Neural cell (in vitro differentiated cells): ENCODE results near the gene THRA. TPM values are rescaled to one million over a fixed set of nuclear protein-coding genes. Genes with fewer than 3 reads are reported as not detected.

Experiments
- H2AFZ ChIP-seq: fragments of 200-600, 300-800 bp; sonication (generic), shearing (Covaris generic); 2 replicates; pipeline ENCODE4 v1.6.0; 2014; ENCODE audit warnings: low read depth, mild to moderate bottlenecking, antibody characterized with exemption, low read length, moderate library complexity
- H3F3A ChIP-seq: fragments of 200-600 bp; shearing (Covaris generic); 2 replicates; pipeline ENCODE4 v1.6.1; 2016; ENCODE audit warnings: mild to moderate bottlenecking, moderate library complexity, mixed read lengths, antibody characterized with exemption, low read length; ENCODE audit not compliant: insufficient read depth, poor library complexity, severe bottlenecking
- H3K27ac ChIP-seq: fragments of 200-600, 300-800 bp; sonication (generic), shearing (Covaris generic); 2 replicates; pipeline ENCODE4 v1.5.1; 2014; ENCODE audit warnings: mild to moderate bottlenecking, low read length, moderate library complexity
- H3K27me3 ChIP-seq: fragments of 300-800, 200-600 bp; sonication (generic), shearing (Covaris generic); 2 replicates; pipeline ENCODE4 v1.6.0; 2014; ENCODE audit warnings: mild to moderate bottlenecking, low read depth, low read length, moderate library complexity; ENCODE audit not compliant: insufficient read depth
- H3K36me3 ChIP-seq: fragments of 300-800, 200-600 bp; sonication (generic), shearing (Covaris generic); 2 replicates; pipeline ENCODE4 v1.5.1; 2014; ENCODE audit warnings: mild to moderate bottlenecking, antibody characterized with exemption, low read length, moderate library complexity; ENCODE audit not compliant: insufficient read depth
- H3K4me2 ChIP-seq: fragments of 300-800, 200-600 bp; sonication (generic), shearing (Covaris generic); 2 replicates; pipeline ENCODE4 v1.6.0; 2014; ENCODE audit warnings: mild to moderate bottlenecking, low read length
- H3K4me3 ChIP-seq: fragments of 300-800, 200-600 bp; sonication (generic), shearing (Covaris generic); 2 replicates; pipeline ENCODE4 v1.5.1; 2014; ENCODE audit warnings: mild to moderate bottlenecking, low read length, moderate library complexity
- H3K79me2 ChIP-seq: fragments of 200-600 bp; shearing (Covaris generic); replicated peaks from 2 replicates; pipeline ENCODE4 v1.6.0; 2014; ENCODE audit warnings: mild to moderate bottlenecking, low read length, moderate library complexity; ENCODE audit not compliant: insufficient read depth
- H3K9ac ChIP-seq: fragments of 300-800, 200-600 bp; sonication (generic), shearing (Covaris generic); 2 replicates; pipeline ENCODE4 v1.6.1; 2016; ENCODE audit warnings: mild to moderate bottlenecking, low read length, mixed read lengths
- H3K9me2 ChIP-seq: fragments of 200-600 bp; shearing (Covaris generic); 2 replicates; pipeline ENCODE4 v1.6.1; 2016; ENCODE audit warnings: mild to moderate bottlenecking, low read length, mixed read lengths; ENCODE audit not compliant: insufficient read depth
- H3K9me3 ChIP-seq: fragments of 200-600, 300-800 bp; sonication (generic), shearing (Covaris generic); 2 replicates; pipeline ENCODE4 v1.6.1; 2016; ENCODE audit warnings: mild to moderate bottlenecking, mixed run types, low read length, moderate library complexity, mixed read lengths
- H4K20me1 ChIP-seq: fragments of 200-600 bp; shearing (Covaris generic); 2 replicates; pipeline ENCODE4 v1.6.1; 2016; ENCODE audit warnings: mild to moderate bottlenecking, mixed run types; ENCODE audit not compliant: insufficient read depth
- CTCF ChIP-seq: fragments of 450-650 bp; IDR thresholded peaks from 2 replicates; pipeline ENCODE4 v1.5.1; 2014; ENCODE audit warnings: antibody characterized with exemption, mild to moderate bottlenecking, moderate library complexity; ENCODE audit not compliant: poor library complexity, severe bottlenecking
- EP300 ChIP-seq: fragments of 450-650 bp; conservative IDR thresholded peaks from 2 replicates; pipeline ENCODE4 v1.6.1; 2014; ENCODE audit warnings: antibody characterized with exemption, mild to moderate bottlenecking, moderate library complexity; ENCODE audit not compliant: poor library complexity, severe bottlenecking
- EZH2 ChIP-seq: fragments of 200-600, 300-800 bp; shearing (Covaris generic), sonication (generic); IDR thresholded peaks from 2 replicates; pipeline ENCODE4 v1.6.1; 2014; ENCODE audit warnings: antibody characterized with exemption, low read length, borderline replicate concordance, mild to moderate bottlenecking; ENCODE audit not compliant: insufficient read depth, poor library complexity, severe bottlenecking
- MXI1 ChIP-seq: fragments of 450-650 bp; conservative IDR thresholded peaks from 2 replicates; pipeline ENCODE4 v1.6.1; 2014; ENCODE audit warnings: antibody characterized with exemption, mild to moderate bottlenecking; ENCODE audit not compliant: poor library complexity, severe bottlenecking
- POLR2AphosphoS5 ChIP-seq: IDR thresholded peaks from 2 replicates; pipeline ENCODE4 v1.6.1; 2012
- RAD21 ChIP-seq: fragments of 450-650 bp; conservative IDR thresholded peaks from 2 replicates; pipeline ENCODE4 v1.6.1; 2014; ENCODE audit warnings: antibody characterized with exemption, mild to moderate bottlenecking, moderate library complexity
- SMC3 ChIP-seq: fragments of 450-650 bp; conservative IDR thresholded peaks from 2 replicates; pipeline ENCODE4 v1.6.1; 2014; ENCODE audit warnings: antibody characterized with exemption, mild to moderate bottlenecking, moderate library complexity; ENCODE audit not compliant: poor library complexity
- TAF1 ChIP-seq: IDR thresholded peaks from 2 replicates; pipeline ENCODE4 v1.6.1; 2012; ENCODE audit warnings: low read depth
- polyA plus RNA-seq: library from polyadenylated mRNA; depleted of rRNA; stranded (reverse); fragments of >200 nt; gene quantifications from 2 replicates; pipeline ENCODE4 v1.2.3, GENCODE V29; 2014
- TF ChIP-seq, protein P1 (sequence below): IDR thresholded peaks from 2 replicates; pipeline ENCODE4 v1.6.1; 2012; ENCODE audit warnings: borderline replicate concordance

The THRA gene
- polyA plus RNA-seq, 1 donor from 2014 or later: 97.2 TPM

DNA sequence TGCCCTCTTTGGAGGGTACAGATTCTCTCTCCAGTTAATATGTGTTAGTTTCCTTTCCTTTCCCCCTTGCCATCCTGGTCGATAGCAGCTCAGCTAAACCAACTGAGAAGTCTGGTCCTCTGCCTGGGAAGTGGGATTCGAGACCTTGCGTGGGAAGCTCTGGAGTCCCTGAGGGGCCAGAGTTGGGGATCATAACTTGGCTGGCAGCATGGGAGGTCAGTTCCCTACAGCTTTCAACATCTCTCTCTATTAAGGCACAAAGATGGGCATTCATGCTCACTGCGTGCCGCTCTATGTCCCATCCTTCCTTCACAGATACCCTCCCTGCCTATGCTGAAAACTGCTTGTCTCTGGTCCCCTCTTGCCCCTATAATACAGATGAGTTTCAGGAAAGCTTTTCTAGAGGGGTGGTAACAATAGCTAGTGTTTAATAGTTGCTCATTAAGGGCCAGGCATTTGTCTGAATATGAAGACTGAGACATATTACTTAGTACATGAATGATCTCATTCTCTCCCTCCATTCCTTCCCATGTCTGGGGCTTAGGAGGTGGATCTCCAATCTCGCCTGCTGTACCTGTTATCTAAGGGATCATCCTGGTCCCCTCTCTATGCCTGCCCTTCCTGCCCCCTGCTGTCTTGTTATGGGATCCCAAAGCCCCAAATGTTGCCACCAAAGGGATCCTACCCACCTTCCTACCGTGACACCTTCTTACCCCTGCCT, 10.8 kb downstream of the THRA start:
- no peak overlapping the region for H3K4me2 ChIP-seq
- H3K36me3 ChIP-seq: no peaks in the 10 kb centered on the region
- H3K79me2 ChIP-seq: peaks cover 19% of the 10 kb centered on the region
- H3K9me3 ChIP-seq: no peaks in the 10 kb centered on the region
- no peak overlapping the region for H3K9ac ChIP-seq
- H4K20me1 ChIP-seq: no peaks in the 10 kb centered on the region
- no peaks in the 10 kb centered on the region for H3K9me2 ChIP-seq
- no peak overlapping the region for H2AFZ ChIP-seq
- no peak overlapping the region for H3K27ac ChIP-seq
- H3F3A ChIP-seq: no peaks in the 10 kb centered on the region
- TF ChIP-seq EZH2: no peak
- TF ChIP-seq RAD21: no peak
- H3K4me3 ChIP-seq: no peak overlapping the region
- no peaks in the 10 kb centered on the region for H3K27me3 ChIP-seq

DNA sequence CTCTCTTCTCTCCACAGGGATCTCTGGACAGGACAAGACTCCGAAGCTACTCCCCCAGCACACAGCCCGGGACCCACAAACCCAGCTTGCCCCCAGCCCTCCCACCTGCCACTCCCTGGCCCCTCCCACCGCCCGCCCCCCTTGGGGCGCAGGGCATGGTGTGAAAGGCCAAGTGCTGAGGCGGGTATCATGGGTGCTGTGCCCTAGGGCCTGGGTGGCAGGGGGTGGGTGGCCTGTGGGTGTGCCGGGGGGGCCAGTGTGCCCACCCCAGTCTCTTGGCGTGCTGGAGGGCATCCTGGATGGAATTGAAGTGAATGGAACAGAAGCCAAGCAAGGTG, 11.4 kb downstream of the THRA start:
- no peaks in the 10 kb centered on the region for H3F3A ChIP-seq
- H3K9me2 ChIP-seq: no peaks in the 10 kb centered on the region
- H3K4me3 ChIP-seq: no peak overlapping the region
- no peaks in the 10 kb centered on the region for H3K36me3 ChIP-seq
- no peak overlapping the region for H3K9ac ChIP-seq
- H3K27me3 ChIP-seq: no peaks in the 10 kb centered on the region
- H4K20me1 ChIP-seq: no peaks in the 10 kb centered on the region
- H2AFZ ChIP-seq: no peak overlapping the region
- no peaks in the 10 kb centered on the region for H3K9me3 ChIP-seq
- H3K27ac ChIP-seq: no peak overlapping the region
- H3K4me2 ChIP-seq: no peak overlapping the region
- H3K79me2 ChIP-seq: peaks cover 19% of the 10 kb centered on the region
- TF ChIP-seq CTCF (no peak), SMC3 (no peak), EP300 (no peak), RAD21 (no peak), MXI1 (no peak), EZH2 (no peak), POLR2AphosphoS5 (no peak), TAF1 (no peak)
- TF ChIP-seq, protein P1, sequence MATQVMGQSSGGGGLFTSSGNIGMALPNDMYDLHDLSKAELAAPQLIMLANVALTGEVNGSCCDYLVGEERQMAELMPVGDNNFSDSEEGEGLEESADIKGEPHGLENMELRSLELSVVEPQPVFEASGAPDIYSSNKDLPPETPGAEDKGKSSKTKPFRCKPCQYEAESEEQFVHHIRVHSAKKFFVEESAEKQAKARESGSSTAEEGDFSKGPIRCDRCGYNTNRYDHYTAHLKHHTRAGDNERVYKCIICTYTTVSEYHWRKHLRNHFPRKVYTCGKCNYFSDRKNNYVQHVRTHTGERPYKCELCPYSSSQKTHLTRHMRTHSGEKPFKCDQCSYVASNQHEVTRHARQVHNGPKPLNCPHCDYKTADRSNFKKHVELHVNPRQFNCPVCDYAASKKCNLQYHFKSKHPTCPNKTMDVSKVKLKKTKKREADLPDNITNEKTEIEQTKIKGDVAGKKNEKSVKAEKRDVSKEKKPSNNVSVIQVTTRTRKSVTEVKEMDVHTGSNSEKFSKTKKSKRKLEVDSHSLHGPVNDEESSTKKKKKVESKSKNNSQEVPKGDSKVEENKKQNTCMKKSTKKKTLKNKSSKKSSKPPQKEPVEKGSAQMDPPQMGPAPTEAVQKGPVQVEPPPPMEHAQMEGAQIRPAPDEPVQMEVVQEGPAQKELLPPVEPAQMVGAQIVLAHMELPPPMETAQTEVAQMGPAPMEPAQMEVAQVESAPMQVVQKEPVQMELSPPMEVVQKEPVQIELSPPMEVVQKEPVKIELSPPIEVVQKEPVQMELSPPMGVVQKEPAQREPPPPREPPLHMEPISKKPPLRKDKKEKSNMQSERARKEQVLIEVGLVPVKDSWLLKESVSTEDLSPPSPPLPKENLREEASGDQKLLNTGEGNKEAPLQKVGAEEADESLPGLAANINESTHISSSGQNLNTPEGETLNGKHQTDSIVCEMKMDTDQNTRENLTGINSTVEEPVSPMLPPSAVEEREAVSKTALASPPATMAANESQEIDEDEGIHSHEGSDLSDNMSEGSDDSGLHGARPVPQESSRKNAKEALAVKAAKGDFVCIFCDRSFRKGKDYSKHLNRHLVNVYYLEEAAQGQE: no peak

DNA sequence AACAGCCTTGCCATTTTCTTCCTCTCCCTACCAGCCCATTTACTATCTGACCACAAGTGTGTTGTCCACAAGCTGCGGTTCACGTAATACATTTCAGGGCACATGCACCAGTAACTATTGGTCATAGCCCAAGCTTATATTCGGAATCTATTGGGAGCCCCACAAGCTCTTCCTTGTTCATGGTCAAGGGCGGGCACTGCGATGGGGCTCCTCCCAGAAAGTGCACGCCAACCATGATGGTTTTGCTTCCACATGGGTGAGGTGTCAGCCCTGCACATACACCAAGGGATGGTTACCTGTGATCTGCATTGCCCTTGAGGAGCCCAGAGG, 12.1 kb downstream of the THRA start:
- Histone ChIP-seq H3K4me3 (no peak overlapping the region), H3K27ac (no peak overlapping the region), H3K4me2 (no peak overlapping the region), H3K9ac (no peak overlapping the region), H3K36me3 (no peaks in the 10 kb centered on the region), H2AFZ (no peak overlapping the region), H3K9me3 (no peaks in the 10 kb centered on the region), H3K27me3 (no peaks in the 10 kb centered on the region), H4K20me1 (no peaks in the 10 kb centered on the region), H3K9me2 (no peaks in the 10 kb centered on the region), H3F3A (no peaks in the 10 kb centered on the region), H3K79me2 (peaks cover 12% of the 10 kb centered on the region)
- TF ChIP-seq SMC3 (no peak), POLR2AphosphoS5 (no peak), TAF1 (no peak), EZH2 (no peak), MXI1 (no peak), RAD21 (no peak), CTCF (no peak), EP300 (no peak)
- TF ChIP-seq, protein P1: no peak
